HEK293 (cell line): Measurements from ENCODE around the gene IL2RA.

Experiments
- CTCF ChIA-PET: fragments of 350-600 bp; formaldehyde crosslinking; extraction: SDS; loops from one replicate; lab custom pipeline; 2021; ENCODE audit warnings: antibody characterized with exemption; lab: Yijun Ruan, JAX
- POLR2A ChIA-PET: fragments of 300-600 bp; formaldehyde crosslinking; extraction: SDS; loops from one replicate; lab custom pipeline; 2020; ENCODE audit warnings: antibody characterized with exemption, inconsistent platforms; lab: Yijun Ruan, JAX
- H3K27ac ChIP-seq: fragments of 200-500 bp; sonication (Bioruptor generic); 2 replicates; pipeline ENCODE4 v1.5.1; 2014; ENCODE audit warnings: low read depth, low read length, control low read depth, inconsistent platforms; ENCODE audit errors: extremely low read depth
- H3K36me3 ChIP-seq, 2 experiments: fragments of 200-500 bp in 1 of 2; sonication (Bioruptor generic) in 1 of 2; 1 replicate in 1 of 2; 2 replicates in 1 of 2; pipeline ENCODE4 v1.5.1; 2014 to 2017; ENCODE audit warnings: inconsistent platforms in 2 of 2, low read length in 2 of 2; ENCODE audit not compliant: control insufficient read depth in 2 of 2, insufficient read depth in 1 of 2
- H3K4me1 ChIP-seq: fragments of 200-500 bp; sonication (Bioruptor generic); 2 replicates; pipeline ENCODE4 v1.5.1; 2014; ENCODE audit warnings: mild to moderate bottlenecking, low read length, inconsistent platforms; ENCODE audit not compliant: control insufficient read depth, insufficient read depth
- H3K4me3 ChIP-seq: 2 replicates; pipeline ENCODE4 v1.5.1; 2011; ENCODE audit warnings: low read depth, mild to moderate bottlenecking, control low read depth, low read length, moderate library complexity
- H3K9me3 ChIP-seq: fragments of 200-500 bp; sonication (Bioruptor generic); 2 replicates; pipeline ENCODE4 v1.5.1; 2014; ENCODE audit warnings: low read depth, low read length, inconsistent platforms; ENCODE audit not compliant: control insufficient read depth, insufficient read depth
- KLF1 ChIP-seq: fragments of 450-650 bp; formaldehyde crosslinking; IDR thresholded peaks from 2 replicates; pipeline ENCODE4 v1.5.1; 2016; ENCODE audit warnings: missing biosample characterization, missing genetic modification characterization
- KLF10 ChIP-seq: fragments of 450-650 bp; IDR thresholded peaks from 2 replicates; pipeline ENCODE4 v1.5.1; 2018; ENCODE audit warnings: missing biosample characterization, mild to moderate bottlenecking, missing genetic modification characterization
- SALL2 ChIP-seq: fragments of 450-650 bp; formaldehyde crosslinking; IDR thresholded peaks from 2 replicates; pipeline ENCODE4 v1.5.0; 2017; ENCODE audit warnings: missing biosample characterization, mild to moderate bottlenecking, missing genetic modification characterization, borderline replicate concordance
- ZBTB1 ChIP-seq: fragments of 450-650 bp; formaldehyde crosslinking; IDR thresholded peaks from 2 replicates; pipeline ENCODE4 v1.5.1; 2016; ENCODE audit warnings: missing biosample characterization, missing genetic modification characterization
- ZFP69B ChIP-seq: fragments of 450-650 bp; formaldehyde crosslinking; IDR thresholded peaks from 2 replicates; pipeline ENCODE4 v1.5.1; 2016; ENCODE audit warnings: missing biosample characterization, missing genetic modification characterization
- ZNF138 ChIP-seq: fragments of 450-650 bp; formaldehyde crosslinking; IDR thresholded peaks from 2 replicates; pipeline ENCODE4 v1.5.1; 2016; ENCODE audit warnings: missing biosample characterization, missing genetic modification characterization, borderline replicate concordance
- ZNF184 ChIP-seq: fragments of 450-650 bp; IDR thresholded peaks from 2 replicates; pipeline ENCODE4 v1.5.1; 2018; ENCODE audit warnings: missing biosample characterization, mild to moderate bottlenecking, missing genetic modification characterization
- ZNF221 ChIP-seq: fragments of 450-650 bp; formaldehyde crosslinking; IDR thresholded peaks from 2 replicates; pipeline ENCODE4 v1.5.1; 2017; ENCODE audit warnings: missing biosample characterization, missing genetic modification characterization, borderline replicate concordance
- ZNF292 ChIP-seq: fragments of 450-650 bp; formaldehyde crosslinking; IDR thresholded peaks from 2 replicates; pipeline ENCODE4 v1.5.1; 2016; ENCODE audit warnings: low read depth, missing biosample characterization, missing genetic modification characterization, borderline replicate concordance
- ZNF335 ChIP-seq: fragments of 450-650 bp; formaldehyde crosslinking; conservative IDR thresholded peaks from 2 replicates; pipeline ENCODE4 v1.5.1; 2016; ENCODE audit warnings: missing biosample characterization, missing genetic modification characterization
- ZNF398 ChIP-seq: fragments of 450-650 bp; formaldehyde crosslinking; IDR thresholded peaks from 2 replicates; pipeline ENCODE4 v1.5.1; 2017; ENCODE audit warnings: missing biosample characterization, missing genetic modification characterization
- ZNF433 ChIP-seq: fragments of 450-650 bp; formaldehyde crosslinking; IDR thresholded peaks from 2 replicates; pipeline ENCODE4 v1.5.1; 2016; ENCODE audit warnings: missing biosample characterization, missing genetic modification characterization, low read depth
- ZNF48 ChIP-seq: fragments of 450-650 bp; formaldehyde crosslinking; IDR thresholded peaks from 2 replicates; pipeline ENCODE4 v1.5.1; 2016; ENCODE audit warnings: missing biosample characterization, missing genetic modification characterization
- ZNF639 ChIP-seq: fragments of 450-650 bp; formaldehyde crosslinking; IDR thresholded peaks from 2 replicates; pipeline ENCODE4 v1.5.1; 2016; ENCODE audit warnings: missing biosample characterization, missing genetic modification characterization
- TF ChIP-seq, protein P1 (sequence below): fragments of 450-650 bp; formaldehyde crosslinking; IDR thresholded peaks from 2 replicates; pipeline ENCODE4 v1.5.1; 2016; ENCODE audit warnings: missing biosample characterization, missing genetic modification characterization
- TF ChIP-seq, protein P2 (sequence below): fragments of 450-650 bp; formaldehyde crosslinking; IDR thresholded peaks from 2 replicates; pipeline ENCODE4 v1.5.1; 2016; ENCODE audit warnings: missing biosample characterization, missing genetic modification characterization, borderline replicate concordance
- TF ChIP-seq, protein P3 (sequence below): fragments of 450-650 bp; formaldehyde crosslinking; IDR thresholded peaks from 2 replicates; pipeline ENCODE4 v1.5.1; 2016; ENCODE audit warnings: missing biosample characterization, missing genetic modification characterization

The IL2RA gene

GRCh38 chr10:5978230-5978489, 84.0 kb downstream of the IL2RA start:
- H3K27ac ChIP-seq: no peak overlapping the region
- H3K4me3 ChIP-seq: peak overlapping the region; percentile 86
- no peaks in the 10 kb centered on the region for H3K36me3 ChIP-seq
- POLR2A ChIA-PET: no interaction called here
- TF ChIP-seq ZNF398 (tag by site-specific recombination) (peak; percentile 88), ZNF335 (no peak)
- TF ChIP-seq, all 188 proteins: peak for 1
- H3K4me1 ChIP-seq: peaks cover 2% of the 10 kb centered on the region; the same call in 1 of the 2 replicates
- H3K9me3 ChIP-seq: no peaks in the 10 kb centered on the region
- CTCF ChIA-PET: interaction anchor here (1.0 kb wide), 1 partner anchor 112 kb away, joined by 3 read pairs; no protein-coding TSS in a partner anchor

DNA sequence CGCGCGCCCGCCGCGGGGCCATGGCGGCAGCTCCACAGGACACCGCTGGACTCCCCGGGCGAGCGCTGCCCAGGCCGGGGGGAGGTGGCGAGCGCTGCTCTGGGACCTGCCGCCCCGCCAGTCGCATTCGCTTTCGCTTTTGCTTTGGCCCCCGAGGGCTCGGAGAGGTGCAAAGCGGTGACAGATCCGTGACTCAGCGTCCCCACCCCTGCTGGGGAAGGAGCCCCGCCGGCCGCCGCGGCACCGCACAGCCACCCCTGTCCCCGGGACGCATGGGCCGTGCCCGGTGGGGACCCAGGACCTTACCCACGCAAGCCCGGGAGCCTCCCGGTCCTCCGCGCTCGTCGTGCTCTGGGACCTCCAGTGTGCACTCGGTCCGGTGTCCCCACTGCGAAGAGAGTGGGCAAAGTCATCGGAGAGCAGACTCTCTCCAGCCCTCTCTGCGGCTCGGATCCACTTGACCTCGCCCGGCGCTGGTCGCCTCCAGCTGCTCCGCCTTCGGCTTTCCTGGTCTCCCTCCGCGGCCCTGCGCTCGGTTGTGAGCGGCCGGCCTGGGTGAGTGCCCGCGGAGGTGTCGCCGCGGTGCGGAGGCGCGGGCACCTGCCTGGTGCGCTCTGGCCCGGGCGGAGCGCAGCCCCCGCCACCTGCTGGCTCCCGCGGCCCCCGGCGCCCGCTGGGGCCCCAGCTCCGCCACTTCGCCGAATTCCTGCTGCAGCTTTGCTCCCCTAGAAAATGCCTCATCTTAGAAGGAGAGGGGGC, 84.5 kb downstream of the IL2RA start, which contains the start of gene IL15RA:
Gene IL15RA, minus strand, starts transcription at position 73 of the 759 bp plus-strand sequence. Its CDS starts 51 bp downstream, at position 22.
- H3K4me3 ChIP-seq: peak within 1 kb of the TSS; percentile 86
- H3K27ac ChIP-seq: peak within 1 kb of the TSS; percentile 51; the same call in 1 of the 2 replicates
- no peaks in the 10 kb centered on the region for H3K36me3 ChIP-seq
- CTCF ChIA-PET: interaction anchor here (0.8 to 1.0 kb wide), 2 partner anchors 38 to 112 kb away, joined by 3 read pairs; no protein-coding TSS in a partner anchor
- no peaks in the 10 kb centered on the region for H3K9me3 ChIP-seq
- peaks cover 2% of the 10 kb centered on the region; the same call in 1 of the 2 replicates for H3K4me1 ChIP-seq
- POLR2A ChIA-PET: interaction anchor here (1.5 kb wide), 1 partner anchor 293 kb away, joined by 3 read pairs; the partner anchor contains the start of gene TASOR2
- TF ChIP-seq ZNF292: no peak
- TF ChIP-seq, protein P1, sequence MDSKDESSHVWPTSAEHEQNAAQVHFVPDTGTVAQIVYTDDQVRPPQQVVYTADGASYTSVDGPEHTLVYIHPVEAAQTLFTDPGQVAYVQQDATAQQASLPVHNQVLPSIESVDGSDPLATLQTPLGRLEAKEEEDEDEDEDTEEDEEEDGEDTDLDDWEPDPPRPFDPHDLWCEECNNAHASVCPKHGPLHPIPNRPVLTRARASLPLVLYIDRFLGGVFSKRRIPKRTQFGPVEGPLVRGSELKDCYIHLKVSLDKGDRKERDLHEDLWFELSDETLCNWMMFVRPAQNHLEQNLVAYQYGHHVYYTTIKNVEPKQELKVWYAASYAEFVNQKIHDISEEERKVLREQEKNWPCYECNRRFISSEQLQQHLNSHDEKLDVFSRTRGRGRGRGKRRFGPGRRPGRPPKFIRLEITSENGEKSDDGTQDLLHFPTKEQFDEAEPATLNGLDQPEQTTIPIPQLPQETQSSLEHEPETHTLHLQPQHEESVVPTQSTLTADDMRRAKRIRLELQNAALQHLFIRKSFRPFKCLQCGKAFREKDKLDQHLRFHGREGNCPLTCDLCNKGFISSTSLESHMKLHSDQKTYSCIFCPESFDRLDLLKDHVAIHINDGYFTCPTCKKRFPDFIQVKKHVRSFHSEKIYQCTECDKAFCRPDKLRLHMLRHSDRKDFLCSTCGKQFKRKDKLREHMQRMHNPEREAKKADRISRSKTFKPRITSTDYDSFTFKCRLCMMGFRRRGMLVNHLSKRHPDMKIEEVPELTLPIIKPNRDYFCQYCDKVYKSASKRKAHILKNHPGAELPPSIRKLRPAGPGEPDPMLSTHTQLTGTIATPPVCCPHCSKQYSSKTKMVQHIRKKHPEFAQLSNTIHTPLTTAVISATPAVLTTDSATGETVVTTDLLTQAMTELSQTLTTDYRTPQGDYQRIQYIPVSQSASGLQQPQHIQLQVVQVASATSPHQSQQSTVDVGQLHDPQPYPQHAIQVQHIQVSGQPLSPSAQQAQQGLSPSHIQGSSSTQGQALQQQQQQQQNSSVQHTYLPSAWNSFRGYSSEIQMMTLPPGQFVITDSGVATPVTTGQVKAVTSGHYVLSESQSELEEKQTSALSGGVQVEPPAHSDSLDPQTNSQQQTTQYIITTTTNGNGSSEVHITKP (tag by site-specific recombination): peak; percentile 97
- no peak for TF ChIP-seq ZNF221 (tag by site-specific recombination)
- TF ChIP-seq KLF10 (tag by site-specific recombination): 0 out of 2 replicates have a peak, but pooled peaks have one; percentile 41
- no peak for TF ChIP-seq ZNF184 (tag by site-specific recombination)
- TF ChIP-seq SALL2 (tag by site-specific recombination): no peak
- TF ChIP-seq, protein P2, sequence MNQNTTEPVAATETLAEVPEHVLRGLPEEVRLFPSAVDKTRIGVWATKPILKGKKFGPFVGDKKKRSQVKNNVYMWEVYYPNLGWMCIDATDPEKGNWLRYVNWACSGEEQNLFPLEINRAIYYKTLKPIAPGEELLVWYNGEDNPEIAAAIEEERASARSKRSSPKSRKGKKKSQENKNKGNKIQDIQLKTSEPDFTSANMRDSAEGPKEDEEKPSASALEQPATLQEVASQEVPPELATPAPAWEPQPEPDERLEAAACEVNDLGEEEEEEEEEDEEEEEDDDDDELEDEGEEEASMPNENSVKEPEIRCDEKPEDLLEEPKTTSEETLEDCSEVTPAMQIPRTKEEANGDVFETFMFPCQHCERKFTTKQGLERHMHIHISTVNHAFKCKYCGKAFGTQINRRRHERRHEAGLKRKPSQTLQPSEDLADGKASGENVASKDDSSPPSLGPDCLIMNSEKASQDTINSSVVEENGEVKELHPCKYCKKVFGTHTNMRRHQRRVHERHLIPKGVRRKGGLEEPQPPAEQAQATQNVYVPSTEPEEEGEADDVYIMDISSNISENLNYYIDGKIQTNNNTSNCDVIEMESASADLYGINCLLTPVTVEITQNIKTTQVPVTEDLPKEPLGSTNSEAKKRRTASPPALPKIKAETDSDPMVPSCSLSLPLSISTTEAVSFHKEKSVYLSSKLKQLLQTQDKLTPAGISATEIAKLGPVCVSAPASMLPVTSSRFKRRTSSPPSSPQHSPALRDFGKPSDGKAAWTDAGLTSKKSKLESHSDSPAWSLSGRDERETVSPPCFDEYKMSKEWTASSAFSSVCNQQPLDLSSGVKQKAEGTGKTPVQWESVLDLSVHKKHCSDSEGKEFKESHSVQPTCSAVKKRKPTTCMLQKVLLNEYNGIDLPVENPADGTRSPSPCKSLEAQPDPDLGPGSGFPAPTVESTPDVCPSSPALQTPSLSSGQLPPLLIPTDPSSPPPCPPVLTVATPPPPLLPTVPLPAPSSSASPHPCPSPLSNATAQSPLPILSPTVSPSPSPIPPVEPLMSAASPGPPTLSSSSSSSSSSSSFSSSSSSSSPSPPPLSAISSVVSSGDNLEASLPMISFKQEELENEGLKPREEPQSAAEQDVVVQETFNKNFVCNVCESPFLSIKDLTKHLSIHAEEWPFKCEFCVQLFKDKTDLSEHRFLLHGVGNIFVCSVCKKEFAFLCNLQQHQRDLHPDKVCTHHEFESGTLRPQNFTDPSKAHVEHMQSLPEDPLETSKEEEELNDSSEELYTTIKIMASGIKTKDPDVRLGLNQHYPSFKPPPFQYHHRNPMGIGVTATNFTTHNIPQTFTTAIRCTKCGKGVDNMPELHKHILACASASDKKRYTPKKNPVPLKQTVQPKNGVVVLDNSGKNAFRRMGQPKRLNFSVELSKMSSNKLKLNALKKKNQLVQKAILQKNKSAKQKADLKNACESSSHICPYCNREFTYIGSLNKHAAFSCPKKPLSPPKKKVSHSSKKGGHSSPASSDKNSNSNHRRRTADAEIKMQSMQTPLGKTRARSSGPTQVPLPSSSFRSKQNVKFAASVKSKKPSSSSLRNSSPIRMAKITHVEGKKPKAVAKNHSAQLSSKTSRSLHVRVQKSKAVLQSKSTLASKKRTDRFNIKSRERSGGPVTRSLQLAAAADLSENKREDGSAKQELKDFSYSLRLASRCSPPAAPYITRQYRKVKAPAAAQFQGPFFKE (tag by site-specific recombination): no peak
- peak; percentile 61; the same call in 1 of the 2 replicates for TF ChIP-seq ZFP69B
- no peak for TF ChIP-seq ZNF48 (tag by site-specific recombination)
- TF ChIP-seq, protein P3, sequence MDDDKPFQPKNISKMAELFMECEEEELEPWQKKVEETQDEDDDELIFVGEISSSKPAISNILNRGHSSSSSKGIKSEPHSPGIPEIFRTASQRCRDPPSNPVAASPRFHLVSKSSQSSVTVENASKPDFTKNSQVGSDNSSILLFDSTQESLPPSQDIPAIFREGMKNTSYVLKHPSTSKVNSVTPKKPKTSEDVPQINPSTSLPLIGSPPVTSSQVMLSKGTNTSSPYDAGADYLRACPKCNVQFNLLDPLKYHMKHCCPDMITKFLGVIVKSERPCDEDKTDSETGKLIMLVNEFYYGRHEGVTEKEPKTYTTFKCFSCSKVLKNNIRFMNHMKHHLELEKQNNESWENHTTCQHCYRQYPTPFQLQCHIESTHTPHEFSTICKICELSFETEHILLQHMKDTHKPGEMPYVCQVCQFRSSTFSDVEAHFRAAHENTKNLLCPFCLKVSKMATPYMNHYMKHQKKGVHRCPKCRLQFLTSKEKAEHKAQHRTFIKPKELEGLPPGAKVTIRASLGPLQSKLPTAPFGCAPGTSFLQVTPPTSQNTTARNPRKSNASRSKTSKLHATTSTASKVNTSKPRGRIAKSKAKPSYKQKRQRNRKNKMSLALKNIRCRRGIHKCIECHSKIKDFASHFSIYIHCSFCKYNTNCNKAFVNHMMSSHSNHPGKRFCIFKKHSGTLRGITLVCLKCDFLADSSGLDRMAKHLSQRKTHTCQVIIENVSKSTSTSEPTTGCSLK (tag by site-specific recombination): no peak
- TF ChIP-seq ZNF639 (tag by site-specific recombination): no peak
- TF ChIP-seq ZNF433 (tag by site-specific recombination): no peak
- no peak for TF ChIP-seq ZBTB1
- no peak for TF ChIP-seq ZNF138
- TF ChIP-seq KLF1: peak; percentile 65
